Measurements from ENCODE around the gene UBA7. TPM values are rescaled to one million over a fixed set of nuclear protein-coding genes. Genes with fewer than 3 reads are reported as not detected.

The UBA7 gene
- total and polyA plus RNA-seq, 2 of the 13 experiments (the other 11 are each of a cell fraction or from before 2014, with no cell fraction given), result 9.5 to 16.5 TPM

GRCh38 chr3:49856181-49857005 is 42.6 kb upstream of the UBA7 start, which contains the start of gene TRAIP (continued):
- TF ChIP-seq ZNF280B (CRISPR knock-in tag; IDR thresholded peaks at IDR 0.05; ENCODE audit: borderline replicate concordance), result peak; percentile 59; the same call in 1 of the 2 replicates
- peak; percentile 76; the same call in 1 of the 2 replicates for TF ChIP-seq POGK (CRISPR knock-in tag; conservative IDR thresholded peaks at IDR 0.05)
- TF ChIP-seq AGO1 (IDR thresholded peaks at IDR 0.05; ENCODE audit: low read depth, low read length, poor library complexity, severe bottlenecking), result no peak
- TF ChIP-seq EEA1 (CRISPR knock-in tag; IDR thresholded peaks at IDR 0.05; ENCODE audit: borderline replicate concordance), result 0 out of 2 replicates have a peak, but pooled peaks have one; percentile 84
- no peak for TF ChIP-seq ZNF761 (CRISPR knock-in tag; conservative IDR thresholded peaks at IDR 0.05)
- no peak for TF ChIP-seq JARID2 (CRISPR knock-in tag; IDR thresholded peaks at IDR 0.05; ENCODE audit: insufficient replicate concordance)
- TF ChIP-seq MTA1 (CRISPR knock-in tag; IDR thresholded peaks at IDR 0.05; ENCODE audit: borderline replicate concordance), result peak; percentile 65; the same call in 1 of the 2 replicates
- no peak for TF ChIP-seq ZNF703 (CRISPR knock-in tag; IDR thresholded peaks at IDR 0.05; ENCODE audit: borderline replicate concordance)
- no peak for TF ChIP-seq ZNF777 (CRISPR knock-in tag; IDR thresholded peaks at IDR 0.05)
- no peak for TF ChIP-seq NFATC3 (CRISPR knock-in tag; IDR thresholded peaks at IDR 0.05)
- TF ChIP-seq ZNF816 (CRISPR knock-in tag; IDR thresholded peaks at IDR 0.05; ENCODE audit: borderline replicate concordance), result no peak
- TF ChIP-seq FOXA3 (CRISPR knock-in tag; IDR thresholded peaks at IDR 0.05), result peak; percentile 39; the same call in 1 of the 2 replicates
- TF ChIP-seq POLR2AphosphoS2 (IDR thresholded peaks at IDR 0.05; ENCODE audit: low read depth, low read length), result no peak
- no peak for TF ChIP-seq AKNA (CRISPR knock-in tag; IDR thresholded peaks at IDR 0.05; ENCODE audit: borderline replicate concordance)
- no peak for TF ChIP-seq STAT5B (CRISPR knock-in tag; IDR thresholded peaks at IDR 0.05)
- TF ChIP-seq SP5 (CRISPR knock-in tag; IDR thresholded peaks at IDR 0.05; ENCODE audit: borderline replicate concordance, low read depth), result peak; percentile 80
- no peak for TF ChIP-seq ZBTB33 (CRISPR knock-in tag; IDR thresholded peaks at IDR 0.05)
- no peak for TF ChIP-seq NFRKB (IDR thresholded peaks at IDR 0.05)

All from HepG2 (cell line).